ENCODE results near the gene ZNF407. TPM values are rescaled to one million over a fixed set of nuclear protein-coding genes. Genes with fewer than 3 reads are reported as not detected.

ZNF407 gene
- polyA plus RNA-seq, 3 donors from 2014 or later = 1.5 to 4.7 (median 1.5) TPM

DNA sequence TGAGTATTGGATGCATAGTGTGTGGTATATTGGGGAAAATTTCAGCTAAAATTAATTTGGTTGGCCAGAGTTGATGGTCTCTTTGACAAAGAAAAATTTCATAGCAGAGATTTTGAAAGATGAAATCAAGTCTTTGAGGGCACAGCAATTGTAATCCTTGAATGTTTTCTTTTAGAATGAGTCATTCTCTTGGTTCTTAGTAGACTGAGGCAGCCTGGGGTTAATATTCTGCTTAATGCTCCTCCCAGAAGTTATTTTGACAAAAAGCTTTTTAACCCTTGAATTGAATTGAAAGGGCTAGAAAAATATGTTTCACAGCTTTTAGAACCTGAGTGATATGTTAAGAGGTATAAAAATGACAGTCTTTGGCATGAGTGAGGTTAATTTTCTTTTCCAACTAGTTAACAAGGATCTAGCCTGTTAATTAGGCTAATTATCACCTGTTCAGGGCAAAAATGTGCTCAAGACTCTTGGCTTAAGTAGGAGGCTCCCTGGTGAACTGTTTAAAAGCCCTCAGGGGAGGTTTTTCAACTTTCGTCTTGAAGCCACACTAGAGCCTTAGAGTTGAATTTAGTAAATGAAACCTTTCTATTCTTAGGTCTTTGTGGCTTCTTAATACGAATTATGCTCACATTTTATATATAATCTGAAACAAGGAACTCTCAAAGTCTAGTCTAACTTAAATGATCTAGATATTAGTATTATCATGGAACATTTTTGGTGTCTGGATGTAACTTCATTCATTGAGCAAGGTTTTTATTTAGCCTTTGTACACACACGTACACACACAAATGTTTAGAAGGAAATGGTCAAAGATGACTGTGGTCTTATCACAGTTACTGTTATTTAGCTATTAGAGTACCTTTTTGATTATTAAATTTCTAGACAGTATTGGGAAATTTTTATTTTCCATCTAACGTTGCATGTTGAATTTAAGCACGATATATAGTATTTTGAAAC, 272.5 kb downstream of the ZNF407 start:
- no peak overlapping the region for H3K4me3 Mint-ChIP-seq
- no peaks in the 10 kb centered on the region for H3K9me3 Mint-ChIP-seq
- no peaks in the 10 kb centered on the region for H3K36me3 Mint-ChIP-seq
- H3K27me3 Mint-ChIP-seq (ENCODE audit: low read depth in 3 of 3) = no peaks in the 10 kb centered on the region
- DNase-seq = no peak
- no peaks in the 10 kb centered on the region for H3K4me1 Mint-ChIP-seq
- no peak overlapping the region for H3K27ac Mint-ChIP-seq

DNA sequence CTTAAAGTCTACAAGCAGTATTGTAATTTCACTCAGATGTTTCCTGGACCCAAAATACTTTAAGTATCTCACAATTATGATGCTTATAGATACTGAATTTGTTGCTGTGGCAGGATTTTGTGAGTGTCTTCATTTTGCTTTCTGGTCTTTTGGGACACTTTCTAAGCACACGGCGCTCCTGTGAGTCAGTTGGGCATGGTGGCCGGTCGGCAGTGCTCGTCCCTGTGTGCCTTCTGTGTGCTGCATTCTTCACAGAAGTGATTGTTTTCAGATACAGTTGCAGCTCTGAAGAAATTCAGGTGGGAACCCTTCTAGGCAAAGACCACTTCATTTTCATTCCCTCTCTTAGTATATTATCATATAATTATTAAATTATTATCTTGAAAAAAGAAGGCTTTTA, 273.3 kb downstream of the ZNF407 start:
- Mint-ChIP-seq H3K9me3 (no peaks in the 10 kb centered on the region), H3K27ac (no peak overlapping the region), H3K36me3 (no peaks in the 10 kb centered on the region), H3K4me1 (no peaks in the 10 kb centered on the region), H3K27me3 (ENCODE audit: low read depth in 3 of 3) (no peaks in the 10 kb centered on the region), H3K4me3 (no peak overlapping the region)
- DNase-seq = no peak

DNA sequence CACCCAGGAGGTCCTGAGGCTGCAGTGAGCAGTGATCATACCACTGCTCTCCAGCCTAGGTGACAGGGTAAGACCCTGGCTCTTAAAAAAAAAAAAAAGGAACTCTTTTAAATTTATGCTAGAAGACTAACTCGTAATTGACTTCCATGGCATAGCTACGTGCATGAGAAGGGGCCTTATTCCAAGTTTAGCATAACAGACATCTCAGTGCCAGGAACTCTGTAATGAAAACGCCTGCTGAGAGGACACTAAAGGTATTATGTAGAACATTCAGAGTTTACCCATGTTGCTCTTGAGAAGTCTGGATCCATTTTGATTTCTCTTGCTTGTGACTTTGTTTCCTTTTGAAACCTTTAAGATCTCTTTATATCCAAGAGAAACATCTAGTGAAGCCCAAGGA, 276.0 kb downstream of the ZNF407 start:
- DNase-seq = no peak
- H3K9me3 Mint-ChIP-seq = no peaks in the 10 kb centered on the region
- H3K27me3 Mint-ChIP-seq (ENCODE audit: low read depth in 3 of 3) = no peaks in the 10 kb centered on the region
- no peaks in the 10 kb centered on the region for H3K36me3 Mint-ChIP-seq
- H3K4me3 Mint-ChIP-seq = no peak overlapping the region
- H3K4me1 Mint-ChIP-seq = no peaks in the 10 kb centered on the region
- H3K27ac Mint-ChIP-seq = no peak overlapping the region

DNA sequence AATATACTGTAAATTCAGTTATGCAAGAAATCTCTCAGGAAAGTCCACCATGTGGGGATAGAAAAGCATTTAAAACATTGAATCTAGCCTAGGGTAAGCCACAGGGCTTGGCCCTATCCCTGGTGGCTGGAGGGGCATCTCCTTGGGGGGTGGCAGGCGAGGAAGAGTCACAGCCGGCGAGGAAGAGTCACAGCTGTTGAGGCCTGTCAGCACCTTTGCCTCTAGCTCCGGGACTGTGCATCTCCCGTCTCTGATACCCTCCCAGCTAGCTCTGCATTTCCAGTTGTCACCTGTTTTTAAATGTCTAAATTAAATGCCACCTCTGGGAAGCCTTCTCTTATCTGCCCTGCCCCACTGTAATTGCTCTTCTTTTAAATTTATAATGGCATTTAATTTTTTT, 276.7 kb downstream of the ZNF407 start:
- Mint-ChIP-seq H3K9me3 (no peaks in the 10 kb centered on the region), H3K4me1 (no peaks in the 10 kb centered on the region), H3K27ac (no peak overlapping the region), H3K27me3 (ENCODE audit: low read depth in 3 of 3) (no peaks in the 10 kb centered on the region), H3K36me3 (peaks cover 0 to 3% (median 0%) of the 10 kb centered on the region in 3 donors), H3K4me3 (no peak overlapping the region)
- no peak for DNase-seq

DNA sequence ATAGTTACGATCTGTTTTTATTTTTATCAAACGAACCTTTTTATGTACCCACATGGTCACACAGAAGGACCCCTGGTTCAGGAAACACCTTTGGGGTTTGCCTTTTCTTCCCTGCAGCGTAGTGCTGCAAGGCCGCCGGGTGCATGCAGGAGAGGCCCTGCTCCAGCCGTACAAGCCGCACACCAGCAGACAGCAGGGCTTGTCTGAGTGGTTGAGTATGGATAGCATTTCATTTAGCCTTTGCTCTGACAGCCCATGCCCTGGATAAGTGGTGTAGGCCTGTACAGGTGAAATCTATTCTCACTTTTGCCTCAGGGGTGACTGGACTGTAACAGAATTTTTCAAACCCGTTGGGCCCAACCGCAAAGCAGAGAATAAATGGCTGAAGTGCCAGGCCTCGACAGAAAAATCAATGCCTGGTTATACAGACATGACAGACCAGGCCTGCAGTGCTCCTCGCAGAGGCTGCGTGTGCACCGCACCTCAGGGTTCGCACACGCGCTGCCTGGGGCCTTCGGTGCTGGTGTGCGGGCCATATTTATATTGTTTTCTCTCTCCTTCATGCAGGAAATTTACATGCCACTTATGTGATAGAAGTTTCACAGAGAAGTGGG, 279.1 kb downstream of the ZNF407 start:
- Mint-ChIP-seq H3K4me1 (no peaks in the 10 kb centered on the region), H3K9me3 (no peaks in the 10 kb centered on the region), H3K4me3 (no peak overlapping the region), H3K27me3 (ENCODE audit: low read depth in 3 of 3) (no peaks in the 10 kb centered on the region), H3K27ac (no peak overlapping the region), H3K36me3 (peaks cover 11 to 22% (median 14%) of the 10 kb centered on the region in 3 donors)
- no peak for DNase-seq

DNA sequence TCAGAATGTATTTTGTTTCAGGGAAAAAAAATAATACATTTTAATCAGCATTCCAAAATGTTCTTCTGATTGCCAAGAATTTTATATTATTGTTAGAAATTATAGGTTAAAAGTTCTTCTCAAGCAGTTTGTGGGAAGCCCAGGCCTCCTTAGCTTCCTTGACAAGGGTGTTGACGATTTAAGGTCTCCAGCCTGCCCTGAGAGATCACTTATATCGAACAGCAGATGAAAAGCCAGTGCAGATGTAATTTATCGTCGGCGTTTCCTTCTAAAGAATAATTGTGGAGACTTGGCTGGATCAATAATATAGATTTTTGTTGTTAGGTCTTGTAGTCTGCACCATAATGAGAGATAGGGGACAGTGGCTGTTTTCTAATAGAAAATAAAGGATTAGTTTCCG, 280.6 kb downstream of the ZNF407 start:
- H3K4me1 Mint-ChIP-seq = no peaks in the 10 kb centered on the region
- H3K27me3 Mint-ChIP-seq (ENCODE audit: low read depth in 3 of 3) = no peaks in the 10 kb centered on the region
- peaks cover 17 to 31% (median 20%) of the 10 kb centered on the region in 3 donors for H3K36me3 Mint-ChIP-seq
- no peak for DNase-seq
- no peak overlapping the region for H3K4me3 Mint-ChIP-seq
- H3K27ac Mint-ChIP-seq = no peak overlapping the region
- no peaks in the 10 kb centered on the region for H3K9me3 Mint-ChIP-seq

DNA sequence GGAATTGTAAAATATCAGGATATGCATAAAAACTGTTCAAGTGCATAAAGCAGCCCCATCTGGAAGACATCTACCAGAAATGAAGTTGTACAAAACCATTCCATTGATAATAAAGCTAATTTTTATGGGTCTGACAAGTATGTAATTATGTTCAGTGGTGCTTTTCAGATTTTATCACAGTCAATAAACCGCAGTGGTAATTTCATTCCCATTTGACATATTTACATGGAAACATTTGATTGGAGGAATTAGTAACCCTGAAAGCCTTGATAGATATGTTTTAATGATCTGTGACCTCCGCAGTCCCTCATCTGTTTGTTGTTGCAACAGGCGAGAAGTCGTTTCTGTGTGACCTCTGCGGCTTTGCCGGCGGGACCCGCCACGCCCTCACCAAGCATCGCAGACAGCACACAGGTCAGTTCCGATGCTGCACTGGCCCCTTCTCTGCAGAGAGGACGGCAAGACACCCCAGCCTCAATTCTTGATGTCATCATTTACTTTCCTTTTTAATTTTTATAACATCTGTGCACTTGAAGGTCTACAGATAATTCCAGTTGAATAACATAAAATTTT, 283.1 kb downstream of the ZNF407 start:
- no peak overlapping the region for H3K27ac Mint-ChIP-seq
- no peaks in the 10 kb centered on the region for H3K27me3 Mint-ChIP-seq (ENCODE audit: low read depth in 3 of 3)
- no peak overlapping the region for H3K4me3 Mint-ChIP-seq
- DNase-seq = no peak
- peaks cover 17 to 42% (median 25%) of the 10 kb centered on the region in 3 donors for H3K36me3 Mint-ChIP-seq
- H3K4me1 Mint-ChIP-seq = no peaks in the 10 kb centered on the region
- no peaks in the 10 kb centered on the region for H3K9me3 Mint-ChIP-seq

DNA sequence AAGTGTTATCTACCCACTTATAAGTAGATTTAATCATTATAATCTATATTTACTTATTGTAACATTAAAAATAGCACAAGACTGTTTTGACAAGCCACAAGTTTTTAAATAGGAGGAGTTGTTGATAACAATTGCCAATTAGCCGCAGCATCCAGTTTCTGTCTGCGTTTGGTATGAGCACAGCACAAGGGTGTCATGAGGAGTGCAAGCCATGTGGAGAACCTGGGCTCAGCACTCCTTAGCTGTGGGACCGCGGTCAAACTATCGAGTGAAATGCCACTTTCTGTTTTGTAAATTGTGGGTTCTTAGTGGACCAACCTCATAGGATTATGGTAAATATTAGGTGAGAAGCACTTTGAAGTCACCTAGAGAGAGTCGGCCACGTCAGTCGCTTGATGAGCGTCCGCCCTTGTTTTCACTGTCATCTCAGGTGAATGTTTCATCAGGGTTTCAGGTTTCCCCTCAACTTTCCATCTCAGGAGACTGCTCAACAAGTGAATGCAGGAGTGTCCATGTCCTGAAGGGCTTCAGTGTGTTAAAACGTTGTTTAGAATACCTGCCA, 294.5 kb downstream of the ZNF407 start:
- DNase-seq = no peak
- no peaks in the 10 kb centered on the region for H3K27me3 Mint-ChIP-seq (ENCODE audit: low read depth in 3 of 3)
- H3K36me3 Mint-ChIP-seq = peaks cover 7 to 23% (median 12%) of the 10 kb centered on the region in 3 donors
- H3K27ac Mint-ChIP-seq = no peak overlapping the region
- no peaks in the 10 kb centered on the region for H3K4me1 Mint-ChIP-seq
- no peak overlapping the region for H3K4me3 Mint-ChIP-seq
- H3K9me3 Mint-ChIP-seq = no peaks in the 10 kb centered on the region

DNA sequence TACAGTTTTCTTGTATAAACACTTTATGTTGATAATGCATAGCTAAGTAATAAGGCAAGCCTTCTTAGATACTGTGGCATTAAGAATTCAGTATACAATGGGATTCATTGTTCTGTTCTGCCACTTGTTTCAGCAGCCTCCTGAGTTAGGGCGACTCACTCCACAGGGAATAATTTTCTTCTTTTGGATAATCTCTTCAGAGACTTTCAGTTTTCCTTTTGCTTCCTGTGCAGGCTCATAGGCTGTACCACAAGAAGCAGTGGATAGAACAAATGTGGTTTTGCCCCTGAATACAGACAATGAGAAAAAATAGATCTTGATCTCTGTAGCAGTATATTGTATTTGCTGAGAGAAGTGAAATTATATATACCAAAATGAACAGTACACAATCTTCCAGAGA, 298.0 kb downstream of the ZNF407 start:
- no peaks in the 10 kb centered on the region for H3K9me3 Mint-ChIP-seq
- DNase-seq = no peak
- H3K4me1 Mint-ChIP-seq = peaks cover under 1 to 2% of the 10 kb centered on the region in 2 donors
- no peaks in the 10 kb centered on the region for H3K27me3 Mint-ChIP-seq (ENCODE audit: low read depth in 3 of 3)
- no peak overlapping the region for H3K4me3 Mint-ChIP-seq
- no peak overlapping the region for H3K27ac Mint-ChIP-seq
- H3K36me3 Mint-ChIP-seq = peaks cover 3 to 10% (median 7%) of the 10 kb centered on the region in 3 donors

DNA sequence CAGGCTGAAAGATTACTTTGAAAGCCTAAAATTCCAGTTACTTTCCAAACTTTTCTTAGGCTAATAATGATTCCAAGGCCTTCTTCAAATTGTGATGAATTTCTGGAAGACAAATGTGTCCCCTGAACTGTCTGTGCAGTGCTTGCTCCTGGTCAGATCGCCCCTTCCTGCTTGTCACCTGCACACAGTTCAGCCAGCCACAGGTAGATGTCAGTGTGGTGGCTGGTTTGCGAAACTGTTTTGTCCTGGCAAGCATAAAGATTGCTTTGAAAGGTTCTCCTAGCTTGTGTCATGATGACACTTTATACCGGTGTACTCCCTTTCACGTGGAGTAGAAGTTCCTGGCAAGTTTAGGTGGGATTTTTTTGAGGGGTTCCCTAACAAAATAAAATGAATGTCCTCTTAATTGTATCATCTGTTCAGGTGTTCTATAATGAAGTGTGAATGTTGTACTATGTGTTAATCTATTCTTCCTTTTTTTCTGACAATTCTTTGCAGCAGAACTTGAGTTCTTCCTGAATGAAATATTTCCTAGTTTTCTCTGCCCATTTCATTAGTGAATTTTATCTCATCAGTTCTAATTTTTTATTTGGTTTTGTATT, 298.8 kb downstream of the ZNF407 start:
- peaks cover 0 to 4% (median 0%) of the 10 kb centered on the region in 3 donors for H3K27me3 Mint-ChIP-seq (ENCODE audit: low read depth in 3 of 3)
- H3K27ac Mint-ChIP-seq = no peak overlapping the region
- no peak overlapping the region for H3K4me3 Mint-ChIP-seq
- H3K4me1 Mint-ChIP-seq = peaks cover 8 to 10% of the 10 kb centered on the region in 2 donors
- no peaks in the 10 kb centered on the region for H3K9me3 Mint-ChIP-seq
- DNase-seq = peak; percentile 22 to 48 (median 27)
- peaks cover 0 to 3% (median under 1%) of the 10 kb centered on the region in 3 donors for H3K36me3 Mint-ChIP-seq

DNA sequence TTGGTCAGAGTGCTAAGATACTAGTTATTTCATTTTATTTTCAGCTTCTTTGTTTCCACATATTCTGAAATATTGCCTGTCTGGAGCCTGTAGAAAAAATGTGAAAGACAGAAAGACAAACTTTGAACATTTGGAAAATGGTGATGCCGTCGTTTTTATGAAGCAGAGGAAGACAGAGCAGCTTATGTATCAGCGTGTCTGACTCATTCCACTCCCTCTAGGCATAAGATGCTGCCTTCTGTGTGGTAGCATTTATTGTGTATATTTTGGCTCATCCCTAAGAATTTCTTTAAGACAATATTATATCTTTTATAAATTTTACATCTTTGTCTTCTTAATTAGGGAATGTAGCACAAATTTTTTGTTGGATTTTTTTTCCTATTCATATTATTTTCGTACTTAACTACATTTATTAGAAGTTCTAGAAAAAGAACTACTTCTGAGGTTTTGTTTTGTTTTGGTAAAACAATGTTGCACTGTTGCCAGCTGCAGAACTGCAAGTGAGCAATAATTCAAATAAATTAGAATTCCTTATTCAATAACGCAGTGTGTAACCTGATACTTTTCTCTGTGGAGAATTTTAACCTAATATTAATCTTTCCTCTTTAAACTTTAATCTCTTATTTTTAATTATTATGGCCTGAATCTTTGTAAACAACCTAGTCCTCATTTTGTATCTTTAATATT, 300.4 kb downstream of the ZNF407 start:
- H3K27ac Mint-ChIP-seq = no peak overlapping the region
- no peak for DNase-seq
- peaks cover 0 to 3% (median 3%) of the 10 kb centered on the region in 3 donors for H3K36me3 Mint-ChIP-seq
- no peak overlapping the region for H3K4me3 Mint-ChIP-seq
- peaks cover 0 to 5% (median 0%) of the 10 kb centered on the region in 3 donors for H3K27me3 Mint-ChIP-seq (ENCODE audit: low read depth in 3 of 3)
- no peaks in the 10 kb centered on the region for H3K9me3 Mint-ChIP-seq
- peaks cover 15% of the 10 kb centered on the region in 2 donors for H3K4me1 Mint-ChIP-seq

DNA sequence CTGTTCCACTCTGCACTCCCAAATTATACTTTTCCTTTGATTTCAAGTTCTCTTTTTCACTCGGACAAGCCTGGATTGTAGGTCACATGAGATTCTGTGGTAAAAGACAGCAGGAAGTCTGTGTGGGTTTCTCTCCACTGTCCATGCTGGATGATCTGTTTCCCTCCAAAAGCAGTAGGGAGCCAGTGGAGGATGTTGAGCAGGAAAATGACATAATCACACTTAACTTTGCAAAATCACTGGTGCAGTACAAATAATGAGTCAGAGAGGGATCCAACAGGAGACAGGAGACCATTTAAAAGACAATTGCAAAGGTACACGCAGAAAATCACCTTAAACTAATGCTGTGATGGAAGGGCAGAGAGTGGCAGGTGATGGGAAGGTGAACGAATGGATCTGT, 301.3 kb downstream of the ZNF407 start:
- peaks cover 0 to 5% (median 0%) of the 10 kb centered on the region in 3 donors for H3K27me3 Mint-ChIP-seq (ENCODE audit: low read depth in 3 of 3)
- H3K36me3 Mint-ChIP-seq = peaks cover 0 to 3% (median 3%) of the 10 kb centered on the region in 3 donors

DNA sequence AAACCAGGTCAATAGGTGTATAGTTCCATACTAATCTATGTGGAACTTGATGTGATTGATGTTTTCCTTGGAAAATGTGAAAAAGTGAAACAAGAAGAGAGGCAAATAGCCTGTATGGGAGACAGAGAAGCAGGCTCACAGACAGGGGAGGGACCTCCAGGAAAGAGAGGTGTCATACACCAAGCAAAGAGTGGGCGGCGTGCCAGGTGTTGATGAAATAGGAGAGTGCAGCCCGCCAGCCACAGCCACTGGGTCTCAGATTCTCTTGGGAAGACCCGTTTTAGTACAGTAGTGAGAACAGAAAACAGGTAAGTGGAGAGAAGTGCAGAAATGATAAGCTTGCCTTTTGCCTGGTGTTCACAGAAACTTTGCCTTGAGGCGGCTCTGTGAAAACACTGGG, 301.9 kb downstream of the ZNF407 start:
- no peaks in the 10 kb centered on the region for H3K9me3 Mint-ChIP-seq
- H3K36me3 Mint-ChIP-seq = peaks cover 0 to 3% (median 3%) of the 10 kb centered on the region in 3 donors
- H3K27ac Mint-ChIP-seq = no peak overlapping the region
- peaks cover 0 to 5% (median 0%) of the 10 kb centered on the region in 3 donors for H3K27me3 Mint-ChIP-seq (ENCODE audit: low read depth in 3 of 3)
- DNase-seq = no peak
- peaks cover 15% of the 10 kb centered on the region in 2 donors for H3K4me1 Mint-ChIP-seq
- H3K4me3 Mint-ChIP-seq = no peak overlapping the region

More for the DNA sequence above, 301.3 kb downstream of the ZNF407 start:
- no peak for DNase-seq
- H3K4me1 Mint-ChIP-seq = peaks cover 15% of the 10 kb centered on the region in 2 donors
- H3K9me3 Mint-ChIP-seq = no peaks in the 10 kb centered on the region
- H3K4me3 Mint-ChIP-seq = no peak overlapping the region
- peak overlapping the region in 1 of 6 donors; percentile 18 for H3K27ac Mint-ChIP-seq
